Skeletal muscle satellite cell (primary cell): ENCODE measurements around the gene NFATC2IP. TPM values are rescaled to one million over a fixed set of nuclear protein-coding genes. Genes with fewer than 3 reads are reported as not detected.
A peak's percentile ranks its signal among the peaks of the same experiment; 100 is the strongest.

Experiments used
- H3K27me3 ChIP-seq: 2 replicates; pipeline ENCODE4 v1.7.0; 2013; ENCODE audit warnings: low read length; ENCODE audit not compliant: control insufficient read depth, insufficient read depth
- H3K36me3 ChIP-seq: 2 replicates; pipeline ENCODE4 v1.7.0; 2013; ENCODE audit warnings: mild to moderate bottlenecking, control low read depth, low read length; ENCODE audit not compliant: insufficient read depth
- H3K4me1 ChIP-seq: 2 replicates; pipeline ENCODE4 v1.7.0; 2013; ENCODE audit warnings: low read length; ENCODE audit not compliant: control insufficient read depth, insufficient read depth
- H3K4me2 ChIP-seq: 2 replicates; pipeline ENCODE4 v1.7.0; 2013; ENCODE audit warnings: mild to moderate bottlenecking, low read length
- H3K4me3 ChIP-seq: 2 replicates; pipeline ENCODE4 v1.7.0; 2013; ENCODE audit warnings: low read length
- H3K9ac ChIP-seq: 2 replicates; pipeline ENCODE4 v1.7.0; 2013; ENCODE audit warnings: mild to moderate bottlenecking, low read depth, low read length, moderate library complexity
- H3K9me3 ChIP-seq: replicated peaks from 2 replicates; pipeline ENCODE4 v1.7.0; 2013; ENCODE audit warnings: mild to moderate bottlenecking, control low read depth, low read length
- total RNA-seq: library from RNA; depleted of rRNA; stranded (reverse); fragments of >200 nt; gene quantifications from 2 replicates; pipeline ENCODE4 v1.2.3, GENCODE V29; 2012; rRNA removed

NFATC2IP gene
- total RNA-seq: 9.9 and 14.4 TPM in 2 replicates

DNA sequence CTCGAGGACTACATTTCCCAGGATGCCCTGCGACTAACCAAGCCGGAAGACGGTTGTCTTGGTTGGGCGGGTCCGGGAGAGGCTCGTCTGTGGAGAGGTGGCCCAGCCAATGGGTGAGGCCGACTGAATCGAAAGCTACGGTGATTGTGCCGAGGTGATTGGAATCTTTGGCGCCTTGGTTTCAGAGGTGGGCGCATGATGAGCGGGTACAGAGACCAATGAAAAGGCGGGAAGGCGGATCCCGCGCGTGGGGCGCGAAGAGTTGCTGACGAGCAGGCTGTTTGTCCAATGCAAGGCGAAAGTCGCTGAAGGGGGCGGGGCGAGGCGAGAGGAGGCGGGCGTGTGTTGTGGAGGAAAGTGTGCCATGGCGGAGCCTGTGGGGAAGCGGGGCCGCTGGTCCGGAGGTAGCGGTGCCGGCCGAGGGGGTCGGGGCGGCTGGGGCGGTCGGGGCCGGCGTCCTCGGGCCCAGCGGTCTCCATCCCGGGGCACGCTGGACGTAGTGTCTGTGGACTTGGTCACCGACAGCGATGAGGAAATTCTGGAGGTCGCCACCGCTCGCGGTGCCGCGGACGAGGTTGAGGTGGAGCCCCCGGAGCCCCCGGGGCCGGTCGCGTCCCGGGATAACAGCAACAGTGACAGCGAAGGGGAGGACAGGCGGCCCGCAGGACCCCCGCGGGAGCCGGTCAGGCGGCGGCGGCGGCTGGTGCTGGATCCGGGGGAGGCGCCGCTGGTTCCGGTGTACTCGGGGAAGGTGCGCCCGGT is at the start of gene NFATC2IP:
Gene NFATC2IP, plus strand, starts transcription at position 290 of the 762 bp plus-strand sequence. Its CDS starts 75 bp downstream, at position 365.
- H3K4me1 ChIP-seq: peaks cover 16% of the 10 kb centered on the region
- H3K4me2 ChIP-seq: peak within 1 kb of the TSS; percentile 100
- H3K4me3 ChIP-seq: peak within 1 kb of the TSS; percentile 99
- H3K36me3 ChIP-seq: peaks cover 25% of the 10 kb centered on the region
- H3K9me3 ChIP-seq: no peaks in the 10 kb centered on the region
- no peaks in the 10 kb centered on the region for H3K27me3 ChIP-seq
- peak within 1 kb of the TSS; percentile 93 for H3K9ac ChIP-seq

DNA sequence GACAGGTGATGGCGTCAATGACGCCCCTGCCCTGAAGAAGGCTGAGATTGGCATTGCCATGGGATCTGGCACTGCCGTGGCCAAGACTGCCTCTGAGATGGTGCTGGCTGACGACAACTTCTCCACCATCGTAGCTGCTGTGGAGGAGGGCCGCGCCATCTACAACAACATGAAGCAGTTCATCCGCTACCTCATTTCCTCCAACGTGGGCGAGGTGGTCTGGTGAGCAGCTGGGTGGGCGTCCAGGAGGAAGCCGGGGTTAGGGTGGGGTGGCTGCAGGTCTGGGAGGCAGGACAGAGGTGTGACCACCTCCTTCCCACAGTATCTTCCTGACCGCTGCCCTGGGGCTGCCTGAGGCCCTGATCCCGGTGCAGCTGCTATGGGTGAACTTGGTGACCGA is 48.9 kb upstream of the NFATC2IP start:
- H3K9ac ChIP-seq: no peak overlapping the region
- H3K4me3 ChIP-seq: no peak overlapping the region
- H3K27me3 ChIP-seq: no peaks in the 10 kb centered on the region

DNA sequence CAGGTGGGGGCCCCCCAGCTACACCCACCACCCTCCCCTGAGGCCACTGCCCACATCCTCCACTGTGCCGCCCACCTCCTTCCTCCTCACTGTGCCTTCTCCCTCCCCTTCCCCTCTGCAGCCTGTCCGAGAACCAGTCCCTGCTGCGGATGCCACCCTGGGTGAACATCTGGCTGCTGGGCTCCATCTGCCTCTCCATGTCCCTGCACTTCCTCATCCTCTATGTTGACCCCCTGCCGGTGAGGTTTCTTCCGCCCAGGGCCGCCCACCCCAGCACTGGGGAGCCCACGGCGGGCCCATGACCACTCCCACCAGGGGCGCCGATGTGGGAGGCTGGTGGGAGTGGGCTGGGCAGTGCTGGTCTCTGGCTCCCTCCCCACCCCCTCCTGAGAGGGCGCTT is 47.8 kb upstream of the NFATC2IP start:
- no peak overlapping the region for H3K9ac ChIP-seq

More for the DNA sequence above, 48.9 kb upstream of the NFATC2IP start:
- Histone ChIP-seq H3K36me3 (no peaks in the 10 kb centered on the region), H3K9me3 (no peaks in the 10 kb centered on the region), H3K4me1 (no peaks in the 10 kb centered on the region), H3K4me2 (no peak overlapping the region)

DNA sequence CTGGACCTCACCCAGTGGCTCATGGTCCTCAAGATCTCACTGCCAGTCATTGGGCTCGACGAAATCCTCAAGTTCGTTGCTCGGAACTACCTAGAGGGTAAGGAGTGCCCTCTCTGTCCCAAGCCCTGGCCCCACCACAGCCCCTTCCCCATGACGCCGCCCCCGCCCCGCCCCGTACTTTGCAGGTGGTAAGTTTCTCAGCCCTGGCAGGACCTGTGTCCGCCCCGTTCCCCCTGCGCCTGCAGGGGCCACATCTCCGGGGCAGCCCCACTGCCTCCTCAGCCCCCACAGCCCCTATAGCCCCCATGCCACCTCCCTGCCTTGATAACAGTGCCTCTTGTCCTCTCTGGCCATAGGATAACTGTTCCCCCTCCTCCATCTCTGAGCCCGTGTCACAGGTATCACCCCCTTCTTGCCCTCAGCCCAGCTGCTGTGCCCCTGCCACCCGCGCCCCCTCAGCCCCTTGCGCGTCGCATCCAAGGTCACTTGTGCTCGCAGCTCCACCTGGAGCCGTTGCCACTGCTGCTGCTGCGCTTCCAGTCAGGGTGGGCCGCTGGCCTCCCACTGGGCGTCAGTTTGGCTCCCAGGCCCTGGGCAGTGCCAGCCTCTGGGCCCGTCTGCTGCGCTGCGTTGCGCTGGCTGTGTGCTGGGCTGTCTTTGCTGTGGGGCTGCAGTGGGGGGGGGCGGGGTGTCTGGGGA is 47.2 kb upstream of the NFATC2IP start:
- no peak overlapping the region for H3K9ac ChIP-seq
- no peaks in the 10 kb centered on the region for H3K27me3 ChIP-seq
- H3K36me3 ChIP-seq: peaks cover 6% of the 10 kb centered on the region
- no peaks in the 10 kb centered on the region for H3K4me1 ChIP-seq
- no peak overlapping the region for H3K4me3 ChIP-seq
- H3K4me2 ChIP-seq: no peak overlapping the region
- no peaks in the 10 kb centered on the region for H3K9me3 ChIP-seq

More for the DNA sequence above, 47.8 kb upstream of the NFATC2IP start:
- no peaks in the 10 kb centered on the region for H3K4me1 ChIP-seq
- H3K4me3 ChIP-seq: no peak overlapping the region
- H3K9me3 ChIP-seq: no peaks in the 10 kb centered on the region
- H3K36me3 ChIP-seq: no peaks in the 10 kb centered on the region
- H3K4me2 ChIP-seq: no peak overlapping the region
- H3K27me3 ChIP-seq: no peaks in the 10 kb centered on the region

DNA sequence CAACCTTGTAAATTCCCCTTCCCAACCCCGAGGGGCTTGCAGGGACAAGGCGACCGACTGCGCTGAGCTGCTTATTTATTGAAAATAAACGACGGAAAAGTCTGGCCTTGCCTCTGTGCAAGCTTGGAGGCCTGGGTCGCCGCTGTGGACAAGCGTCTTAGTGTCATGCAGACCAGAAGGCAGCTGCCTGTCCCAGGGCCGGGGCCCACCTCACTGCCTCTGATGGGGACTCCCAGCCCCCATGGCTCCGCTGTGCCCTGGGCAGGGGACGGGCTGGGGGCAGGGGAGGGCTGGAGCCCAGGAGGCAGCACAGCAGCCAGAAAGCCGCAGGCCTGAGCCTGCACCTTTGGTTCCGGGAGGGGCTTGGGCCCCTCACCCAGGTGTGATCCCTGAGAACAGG is 46.4 kb upstream of the NFATC2IP start:
- Histone ChIP-seq H3K4me2 (no peak overlapping the region), H3K4me1 (no peaks in the 10 kb centered on the region), H3K9ac (no peak overlapping the region), H3K9me3 (no peaks in the 10 kb centered on the region), H3K4me3 (no peak overlapping the region), H3K36me3 (peaks cover 8% of the 10 kb centered on the region), H3K27me3 (no peaks in the 10 kb centered on the region)

DNA sequence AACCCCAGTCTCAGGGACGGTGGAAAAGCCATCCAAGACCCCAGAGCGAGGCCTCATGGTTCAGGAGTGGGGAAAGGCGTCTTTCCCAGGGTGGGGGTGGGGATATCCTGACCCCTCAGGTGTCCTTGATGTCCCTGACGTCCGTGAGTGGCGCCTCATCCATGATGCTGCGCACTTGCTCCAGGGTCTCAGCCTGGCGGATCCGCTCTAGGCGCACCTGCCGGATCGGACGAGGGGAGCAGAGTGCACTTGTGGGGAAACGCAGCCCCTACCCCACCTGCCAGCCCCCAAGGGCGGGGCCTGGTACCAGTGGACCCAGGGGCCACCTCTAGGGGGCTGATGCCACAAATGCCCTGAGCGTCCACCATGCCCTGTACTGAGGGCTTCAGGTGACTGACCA is 45.9 kb upstream of the NFATC2IP start:
- H3K36me3 ChIP-seq: peaks cover 8% of the 10 kb centered on the region
- no peaks in the 10 kb centered on the region for H3K27me3 ChIP-seq
- H3K4me3 ChIP-seq: no peak overlapping the region
- no peak overlapping the region for H3K9ac ChIP-seq
- H3K4me2 ChIP-seq: no peak overlapping the region
- no peaks in the 10 kb centered on the region for H3K4me1 ChIP-seq
- H3K9me3 ChIP-seq: no peaks in the 10 kb centered on the region

DNA sequence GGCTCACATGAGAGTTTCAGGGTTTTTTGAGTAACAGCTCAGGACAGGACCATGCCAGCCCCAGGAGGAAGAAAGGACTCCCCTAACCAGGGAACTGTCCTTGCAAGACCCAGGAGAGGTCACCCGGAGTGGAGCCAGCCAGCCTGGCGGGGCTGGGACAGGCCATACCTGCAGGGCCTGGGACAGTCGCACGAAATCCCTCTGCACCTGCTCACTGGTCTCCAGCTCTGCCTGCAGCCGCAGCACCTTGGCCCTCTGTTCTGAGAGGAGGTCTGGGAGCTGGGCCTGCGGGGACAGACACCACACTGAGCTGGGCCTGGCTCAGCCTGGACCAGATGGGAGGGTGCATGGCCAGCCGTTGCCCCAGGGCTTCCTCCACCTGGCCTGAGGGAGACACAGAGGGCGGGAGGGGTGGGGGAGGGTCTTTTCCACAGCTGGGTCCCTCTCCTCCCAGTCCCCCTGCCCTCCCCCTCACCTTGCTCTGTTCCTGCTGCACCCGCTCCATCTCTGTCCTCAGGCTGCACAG is 45.4 kb upstream of the NFATC2IP start:
- H3K27me3 ChIP-seq: no peaks in the 10 kb centered on the region
- no peak overlapping the region for H3K9ac ChIP-seq
- H3K4me1 ChIP-seq: no peaks in the 10 kb centered on the region
- H3K4me2 ChIP-seq: no peak overlapping the region
- H3K4me3 ChIP-seq: no peak overlapping the region
- peaks cover 9% of the 10 kb centered on the region for H3K36me3 ChIP-seq
- H3K9me3 ChIP-seq: no peaks in the 10 kb centered on the region

DNA sequence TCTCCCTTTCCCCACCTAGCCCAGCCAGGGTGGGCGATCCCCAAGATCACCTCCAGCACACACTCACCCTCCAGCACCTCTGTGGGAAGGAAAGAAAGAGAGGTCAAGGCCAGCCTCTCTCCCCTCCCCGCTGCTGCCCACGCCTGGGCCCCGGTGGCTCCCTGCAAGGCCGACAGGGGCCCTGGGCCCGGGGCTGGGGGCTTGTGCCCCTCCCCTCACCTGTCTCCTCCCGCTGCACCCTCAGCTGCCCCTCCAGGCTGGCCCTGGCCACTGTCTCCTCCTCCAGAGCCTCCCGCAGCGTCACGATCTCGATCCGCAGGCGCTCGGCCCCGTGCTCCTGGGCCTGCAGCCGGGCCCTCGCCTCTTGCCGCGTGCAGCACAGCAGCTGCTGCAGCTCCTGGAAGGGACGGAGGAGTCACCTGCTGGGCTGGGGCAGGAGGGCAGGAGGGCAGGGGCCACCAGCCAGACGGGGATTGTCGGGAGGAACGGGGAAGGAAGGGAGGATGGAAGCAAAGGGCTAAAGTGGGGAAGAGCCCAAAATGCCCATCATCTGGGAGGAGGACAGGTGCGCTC is 44.9 kb upstream of the NFATC2IP start:
- Histone ChIP-seq H3K4me1 (no peaks in the 10 kb centered on the region), H3K36me3 (peaks cover 13% of the 10 kb centered on the region), H3K4me3 (no peak overlapping the region), H3K4me2 (no peak overlapping the region), H3K9ac (no peak overlapping the region), H3K27me3 (no peaks in the 10 kb centered on the region), H3K9me3 (no peaks in the 10 kb centered on the region)

DNA sequence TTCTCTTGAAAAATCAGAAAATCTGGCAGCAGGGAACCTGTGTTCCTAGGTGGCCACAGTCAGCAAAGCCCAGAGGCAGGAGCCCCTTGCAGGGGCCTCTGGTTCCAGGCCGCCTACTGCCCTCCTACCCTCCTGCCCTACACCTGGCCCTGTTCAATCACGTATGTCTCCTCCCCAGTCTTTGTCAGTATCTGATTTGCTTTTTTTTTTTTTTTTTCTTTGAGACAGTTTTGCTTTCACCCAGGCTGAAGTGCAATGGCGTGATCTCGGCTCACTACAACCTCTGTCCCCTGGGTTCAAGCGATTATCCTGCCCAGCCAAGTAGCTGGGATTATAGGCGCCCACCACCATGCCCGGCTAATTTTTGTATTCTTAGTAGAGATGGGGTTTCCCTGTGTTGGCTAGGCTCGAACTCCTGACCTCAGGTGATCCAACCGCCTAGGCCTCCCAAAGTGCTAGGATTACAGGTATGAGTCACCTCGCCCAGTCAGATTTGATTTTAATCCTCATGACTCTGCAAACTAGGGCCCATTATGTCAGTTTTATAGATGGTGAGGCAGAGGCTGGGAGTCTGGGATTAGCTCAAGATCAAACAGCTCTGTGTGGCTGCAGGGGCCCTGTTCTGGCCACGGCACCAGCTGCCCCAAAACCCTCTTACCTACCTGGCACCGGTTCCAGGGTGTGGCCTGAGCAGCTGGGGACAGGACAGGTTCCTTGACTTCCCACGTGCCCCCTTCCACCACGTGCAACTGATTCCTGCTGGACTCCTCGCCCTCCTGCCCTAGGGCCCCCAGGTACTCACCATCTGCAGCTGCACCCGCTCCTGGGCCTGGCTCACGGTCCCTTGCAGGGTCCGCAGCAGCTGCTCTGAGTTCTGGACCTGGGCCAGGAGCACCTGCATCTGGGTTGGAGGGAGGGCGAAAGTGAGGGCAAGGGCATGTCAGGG is 40.4 kb upstream of the NFATC2IP start:
- Histone ChIP-seq H3K36me3 (peaks cover 30% of the 10 kb centered on the region), H3K9ac (no peak overlapping the region), H3K4me2 (no peak overlapping the region), H3K4me1 (no peaks in the 10 kb centered on the region), H3K27me3 (no peaks in the 10 kb centered on the region), H3K4me3 (no peak overlapping the region), H3K9me3 (no peaks in the 10 kb centered on the region)

DNA sequence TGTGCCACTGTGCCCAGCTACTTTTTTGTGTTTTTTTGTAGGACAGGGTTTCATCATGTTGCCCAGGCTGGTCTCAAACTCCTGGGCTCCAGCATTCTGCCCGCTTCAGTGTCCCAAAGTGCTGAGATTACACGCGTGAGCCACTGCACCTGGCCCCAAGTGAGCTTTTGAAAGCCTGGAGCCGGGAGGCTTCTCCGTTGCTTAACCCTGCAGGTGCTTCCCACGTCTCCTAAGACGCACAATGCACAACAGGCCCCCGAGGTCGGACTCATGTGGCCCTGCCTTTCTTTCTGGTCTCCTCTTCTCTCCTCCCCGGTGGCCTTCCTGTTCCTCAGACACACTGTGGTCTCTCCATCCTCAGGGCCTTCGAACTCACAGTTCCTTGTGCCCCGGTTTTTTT is 38.2 kb upstream of the NFATC2IP start:
- no peak overlapping the region for H3K4me3 ChIP-seq
- no peaks in the 10 kb centered on the region for H3K27me3 ChIP-seq
- peaks cover 38% of the 10 kb centered on the region for H3K36me3 ChIP-seq
- no peak overlapping the region for H3K9ac ChIP-seq
- H3K4me2 ChIP-seq: no peak overlapping the region
- H3K4me1 ChIP-seq: no peaks in the 10 kb centered on the region
- no peaks in the 10 kb centered on the region for H3K9me3 ChIP-seq
